ENCODE results near the gene PDE6H. TPM values are rescaled to one million over a fixed set of nuclear protein-coding genes. Genes with fewer than 3 reads are reported as not detected.
A peak's percentile ranks its signal among the peaks of the same experiment; 100 is the strongest.

The PDE6H gene
- total and polyA plus RNA-seq, 10 of the 15 experiments (the other 5 are each of a cell fraction or from before 2014, with no cell fraction given), result 0.16 TPM; not detected in 9

GRCh38 chr12:14950421-14950820 is 22.4 kb upstream of the PDE6H start:
- CTCF ChIA-PET, result interaction anchor here (1.8 kb wide), 1 partner anchor 9 kb away, joined by 8 read pairs; no protein-coding TSS in a partner anchor
- H3K79me2 ChIP-seq (ENCODE audit: control insufficient read depth, insufficient read depth, low read length), result peaks cover 90% of the 10 kb centered on the region
- DNase-seq (ENCODE audit: low read depth, low spot score), result no peak
- peak overlapping the region; percentile 85 for H3K4me2 ChIP-seq (ENCODE audit: control insufficient read depth, insufficient read depth)
- peaks cover 8 to 37% of the 10 kb centered on the region in 2 experiments for H3K36me3 ChIP-seq (ENCODE audit: control insufficient read depth in 2 of 2, insufficient read depth in 2 of 2, low read length in 1 of 2)
- intact Hi-C loops (cut with micrococcal nuclease; ENCODE audit: unreplicated experiment) (loop anchor here (5.0 to 10.0 kb wide), 4 partner anchors 37 to 834 kb away; partner anchors contain the start of gene EPS8), in situ Hi-C loops (cut with MboI) (loop anchor here (10.0 to 25.0 kb wide), 3 partner anchors 176 to 563 kb away; a partner anchor contains a TSS)
- WGBS (ENCODE audit: insufficient coverage, insufficient replicate concordance, low lambda C conversion rate, missing lambda C conversion rate), result 0% methylated on average over 4 of the region's 4 CpGs
- H3K9me3 ChIP-seq (replicated peaks; ENCODE audit: control insufficient read depth, insufficient read depth, low read length), result no peaks in the 10 kb centered on the region
- H3K27ac ChIP-seq (ENCODE audit: control insufficient read depth, insufficient read depth), result peak overlapping the region; percentile 100
- FAIRE-seq, result peak; percentile 79
- no peak overlapping the region for H2AFZ ChIP-seq (ENCODE audit: control insufficient read depth, low read depth, low read length)
- SMC1A ChIA-PET (ENCODE audit: uncharacterized antibody, unreplicated experiment), result interaction anchor here (0.9 to 1.1 kb wide), 7 partner anchors 9 to 610 kb away, joined by 3 to 8 read pairs (median 3); no protein-coding TSS in a partner anchor
- POLR2A ChIA-PET, result interaction anchor here (0.9 to 2.3 kb wide), 3 partner anchors 10 to 148 kb away, joined by 4 to 11 read pairs (median 9); partner anchors contain the start of gene ARHGDIB
- H3K4me1 ChIP-seq (ENCODE audit: control insufficient read depth, insufficient read depth, low read length), result peaks cover 52% of the 10 kb centered on the region
- peak; percentile 55 for ATAC-seq
- no peak overlapping the region for H3K9ac ChIP-seq (ENCODE audit: control insufficient read depth, insufficient read depth, low read length)
- H4K20me1 ChIP-seq (ENCODE audit: control insufficient read depth, insufficient read depth), result no peaks in the 10 kb centered on the region
- no peaks in the 10 kb centered on the region for H3K27me3 ChIP-seq (replicated peaks in 1 of 2; ENCODE audit: control insufficient read depth in 2 of 2, insufficient read depth in 2 of 2, low read length in 1 of 2)
- RAD21 ChIA-PET (ENCODE audit: unreplicated experiment), result interaction anchor here (0.8 to 4.2 kb wide), 3 partner anchors 11 to 179 kb away, joined by 4 to 25 read pairs (median 6); partner anchors contain the start of gene ARHGDIB
- H3K4me3 ChIP-seq, result peak overlapping the region; percentile 2; the same call in 1 of the 2 replicates
- BruUV-seq (replicated peaks), result no TSS peak
- no peak for TF ChIP-seq CHD2 (IDR thresholded peaks at IDR 0.05; ENCODE audit: borderline replicate concordance, low read depth, low read length)
- peak; percentile 76 for TF ChIP-seq IKZF1 (conservative IDR thresholded peaks at IDR 0.05)
- peak; percentile 69 for TF ChIP-seq PKNOX1 (IDR thresholded peaks at IDR 0.05)
- no peak for TF ChIP-seq ESRRA (IDR thresholded peaks at IDR 0.05; ENCODE audit: low read length)
- TF ChIP-seq USF2 (IDR thresholded peaks at IDR 0.05; ENCODE audit: borderline replicate concordance, low read depth, low read length), result no peak
- no peak for TF ChIP-seq ZZZ3 (IDR thresholded peaks at IDR 0.05; ENCODE audit: control insufficient read depth, insufficient read length, low read depth)
- TF ChIP-seq RELA (IDR thresholded peaks at IDR 0.05; ENCODE audit: borderline replicate concordance, partially characterized antibody), result no peak
- TF ChIP-seq CHD1 (IDR thresholded peaks at IDR 0.05; ENCODE audit: low read depth, low read length), result 0 out of 2 replicates have a peak, but pooled peaks have one; percentile 3
- no peak for TF ChIP-seq YBX1 (IDR thresholded peaks at IDR 0.05)
- TF ChIP-seq JUNB (IDR thresholded peaks at IDR 0.05), result 0 out of 2 replicates have a peak, but pooled peaks have one; percentile 50
- peak; percentile 31; the same call in 1 of the 2 replicates for TF ChIP-seq RAD51 (IDR thresholded peaks at IDR 0.05)
- peak; percentile 70; the same call in 1 of the 2 replicates for TF ChIP-seq NFIC (IDR thresholded peaks at IDR 0.05; ENCODE audit: low read depth, low read length)
- no peak for TF ChIP-seq RAD21 (IDR thresholded peaks at IDR 0.05; ENCODE audit: insufficient read depth, low read depth, low read length)
- no peak for TF ChIP-seq PRDM15 (CRISPR knock-in tag; IDR thresholded peaks at IDR 0.05)
- no peak for TF ChIP-seq ELK1 (IDR thresholded peaks at IDR 0.05; ENCODE audit: low read depth, low read length)
- no peak for TF ChIP-seq SMAD1 (IDR thresholded peaks at IDR 0.05; ENCODE audit: low read depth, partially characterized antibody)
- TF ChIP-seq ATF7 (IDR thresholded peaks at IDR 0.05; ENCODE audit: low read depth), result peak; percentile 75
